HEK293 (cell line): ENCODE data around the gene FAM171A2.

Source experiments
- CTCF ChIA-PET: fragments of 350-600 bp; formaldehyde crosslinking; extraction: SDS; loops from one replicate; lab custom pipeline; 2021; ENCODE audit warnings: antibody characterized with exemption; lab: Yijun Ruan, JAX
- POLR2A ChIA-PET: fragments of 300-600 bp; formaldehyde crosslinking; extraction: SDS; loops from one replicate; lab custom pipeline; 2020; ENCODE audit warnings: antibody characterized with exemption, inconsistent platforms; lab: Yijun Ruan, JAX
- H3K27ac ChIP-seq: fragments of 200-500 bp; sonication (Bioruptor generic); 2 replicates; pipeline ENCODE4 v1.5.1; 2014; ENCODE audit warnings: low read depth, low read length, control low read depth, inconsistent platforms; ENCODE audit errors: extremely low read depth
- H3K36me3 ChIP-seq, 2 experiments: fragments of 200-500 bp in 1 of 2; sonication (Bioruptor generic) in 1 of 2; 1 replicate in 1 of 2; 2 replicates in 1 of 2; pipeline ENCODE4 v1.5.1; 2014 to 2017; ENCODE audit warnings: inconsistent platforms in 2 of 2, low read length in 2 of 2; ENCODE audit not compliant: control insufficient read depth in 2 of 2, insufficient read depth in 1 of 2
- H3K4me1 ChIP-seq: fragments of 200-500 bp; sonication (Bioruptor generic); 2 replicates; pipeline ENCODE4 v1.5.1; 2014; ENCODE audit warnings: mild to moderate bottlenecking, low read length, inconsistent platforms; ENCODE audit not compliant: control insufficient read depth, insufficient read depth
- H3K4me3 ChIP-seq: 2 replicates; pipeline ENCODE4 v1.5.1; 2011; ENCODE audit warnings: low read depth, mild to moderate bottlenecking, control low read depth, low read length, moderate library complexity
- H3K9me3 ChIP-seq: fragments of 200-500 bp; sonication (Bioruptor generic); 2 replicates; pipeline ENCODE4 v1.5.1; 2014; ENCODE audit warnings: low read depth, low read length, inconsistent platforms; ENCODE audit not compliant: control insufficient read depth, insufficient read depth
- FEZF1 ChIP-seq: fragments of 450-650 bp; formaldehyde crosslinking; IDR thresholded peaks from 2 replicates; pipeline ENCODE4 v1.5.1; 2016; ENCODE audit warnings: missing biosample characterization, missing genetic modification characterization
- GLIS1 ChIP-seq: fragments of 450-650 bp; formaldehyde crosslinking; IDR thresholded peaks from 2 replicates; pipeline ENCODE4 v1.5.1; 2016; ENCODE audit warnings: missing biosample characterization, missing genetic modification characterization
- KLF10 ChIP-seq: fragments of 450-650 bp; IDR thresholded peaks from 2 replicates; pipeline ENCODE4 v1.5.1; 2018; ENCODE audit warnings: missing biosample characterization, mild to moderate bottlenecking, missing genetic modification characterization
- KLF17 ChIP-seq: fragments of 450-650 bp; formaldehyde crosslinking; IDR thresholded peaks from 2 replicates; pipeline ENCODE4 v1.5.1; 2016; ENCODE audit warnings: missing biosample characterization, missing genetic modification characterization
- KLF8 ChIP-seq: fragments of 450-650 bp; formaldehyde crosslinking; IDR thresholded peaks from 2 replicates; pipeline ENCODE4 v1.5.1; 2016; ENCODE audit warnings: missing biosample characterization, missing genetic modification characterization
- SP2 ChIP-seq: fragments of 450-650 bp; formaldehyde crosslinking; IDR thresholded peaks from 2 replicates; pipeline ENCODE4 v1.5.1; 2016; ENCODE audit warnings: missing biosample characterization, missing genetic modification characterization
- WT1 ChIP-seq: fragments of 450-650 bp; formaldehyde crosslinking; IDR thresholded peaks from 2 replicates; pipeline ENCODE4 v1.5.1; 2016; ENCODE audit warnings: missing biosample characterization, missing genetic modification characterization
- ZBTB6 ChIP-seq: fragments of 450-650 bp; formaldehyde crosslinking; IDR thresholded peaks from 2 replicates; pipeline ENCODE4 v1.5.1; 2017; ENCODE audit warnings: missing biosample characterization, missing genetic modification characterization
- ZFHX2 ChIP-seq: fragments of 450-650 bp; formaldehyde crosslinking; conservative IDR thresholded peaks from 2 replicates; pipeline ENCODE4 v1.5.1; 2016; ENCODE audit warnings: missing biosample characterization, missing genetic modification characterization
- ZNF184 ChIP-seq: fragments of 450-650 bp; IDR thresholded peaks from 2 replicates; pipeline ENCODE4 v1.5.1; 2018; ENCODE audit warnings: missing biosample characterization, mild to moderate bottlenecking, missing genetic modification characterization
- ZNF302 ChIP-seq: fragments of 450-650 bp; formaldehyde crosslinking; IDR thresholded peaks from 2 replicates; pipeline ENCODE4 v1.5.1; 2016; ENCODE audit warnings: missing biosample characterization, missing genetic modification characterization, low read depth
- ZNF366 ChIP-seq: fragments of 450-650 bp; formaldehyde crosslinking; conservative IDR thresholded peaks from 2 replicates; pipeline ENCODE4 v1.5.1; 2016; ENCODE audit warnings: missing biosample characterization, missing genetic modification characterization
- ZNF394 ChIP-seq: fragments of 450-650 bp; formaldehyde crosslinking; IDR thresholded peaks from 2 replicates; pipeline ENCODE4 v1.5.1; 2016; ENCODE audit warnings: missing biosample characterization, missing genetic modification characterization, mild to moderate bottlenecking, moderate library complexity, borderline replicate concordance
- ZNF426 ChIP-seq: fragments of 450-650 bp; formaldehyde crosslinking; IDR thresholded peaks from 2 replicates; pipeline ENCODE4 v1.5.1; 2017; ENCODE audit warnings: missing biosample characterization, missing genetic modification characterization, mild to moderate bottlenecking, inconsistent platforms, moderate library complexity
- ZNF513 ChIP-seq: fragments of 450-650 bp; IDR thresholded peaks from 2 replicates; pipeline ENCODE4 v1.5.1; 2018; ENCODE audit warnings: missing biosample characterization, missing genetic modification characterization
- ZNF561 ChIP-seq: fragments of 450-650 bp; IDR thresholded peaks from 2 replicates; pipeline ENCODE4 v1.5.1; 2018; ENCODE audit warnings: missing biosample characterization, missing genetic modification characterization, borderline replicate concordance
- ZNF629 ChIP-seq: fragments of 450-650 bp; formaldehyde crosslinking; IDR thresholded peaks from 2 replicates; pipeline ENCODE4 v1.5.1; 2017; ENCODE audit warnings: missing biosample characterization, missing genetic modification characterization
- ZNF654 ChIP-seq: fragments of 450-650 bp; formaldehyde crosslinking; IDR thresholded peaks from 2 replicates; pipeline ENCODE4 v1.5.1; 2016; ENCODE audit warnings: low read depth, missing biosample characterization, missing genetic modification characterization
- ZNF791 ChIP-seq: fragments of 450-650 bp; formaldehyde crosslinking; IDR thresholded peaks from 2 replicates; pipeline ENCODE4 v1.5.1; 2016; ENCODE audit warnings: missing biosample characterization, missing genetic modification characterization
- TF ChIP-seq, protein P1 (sequence below): fragments of 450-650 bp; formaldehyde crosslinking; IDR thresholded peaks from 2 replicates; pipeline ENCODE4 v1.5.1; 2016; ENCODE audit warnings: missing biosample characterization, missing genetic modification characterization
- TF ChIP-seq, protein P2 (sequence below): fragments of 450-650 bp; formaldehyde crosslinking; IDR thresholded peaks from 2 replicates; pipeline ENCODE4 v1.5.1; 2016; ENCODE audit warnings: missing biosample characterization, missing genetic modification characterization
- TF ChIP-seq, protein P3 (sequence below): fragments of 450-650 bp; formaldehyde crosslinking; IDR thresholded peaks from 2 replicates; pipeline ENCODE4 v1.5.1; 2016; ENCODE audit warnings: missing biosample characterization, missing genetic modification characterization
- TF ChIP-seq, protein P4 (sequence below): sonication (generic); formaldehyde crosslinking; IDR thresholded peaks from 2 replicates; pipeline ENCODE4 v1.8.1; 2022; ENCODE audit warnings: mild to moderate bottlenecking, moderate library complexity, missing genetic modification reagents

Gene FAM171A2

GRCh38 chr17:44345454-44346026 lies 18.1 kb downstream of the FAM171A2 start (continued):
- TF ChIP-seq, protein P1, sequence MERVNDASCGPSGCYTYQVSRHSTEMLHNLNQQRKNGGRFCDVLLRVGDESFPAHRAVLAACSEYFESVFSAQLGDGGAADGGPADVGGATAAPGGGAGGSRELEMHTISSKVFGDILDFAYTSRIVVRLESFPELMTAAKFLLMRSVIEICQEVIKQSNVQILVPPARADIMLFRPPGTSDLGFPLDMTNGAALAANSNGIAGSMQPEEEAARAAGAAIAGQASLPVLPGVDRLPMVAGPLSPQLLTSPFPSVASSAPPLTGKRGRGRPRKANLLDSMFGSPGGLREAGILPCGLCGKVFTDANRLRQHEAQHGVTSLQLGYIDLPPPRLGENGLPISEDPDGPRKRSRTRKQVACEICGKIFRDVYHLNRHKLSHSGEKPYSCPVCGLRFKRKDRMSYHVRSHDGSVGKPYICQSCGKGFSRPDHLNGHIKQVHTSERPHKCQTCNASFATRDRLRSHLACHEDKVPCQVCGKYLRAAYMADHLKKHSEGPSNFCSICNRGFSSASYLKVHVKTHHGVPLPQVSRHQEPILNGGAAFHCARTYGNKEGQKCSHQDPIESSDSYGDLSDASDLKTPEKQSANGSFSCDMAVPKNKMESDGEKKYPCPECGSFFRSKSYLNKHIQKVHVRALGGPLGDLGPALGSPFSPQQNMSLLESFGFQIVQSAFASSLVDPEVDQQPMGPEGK (tag by site-specific recombination) = 0 out of 2 replicates have a peak, but pooled peaks have one; percentile 0
- 0 out of 2 replicates have a peak, but pooled peaks have one; percentile 12 for TF ChIP-seq ZNF791 (tag by site-specific recombination)
- TF ChIP-seq ZNF302 (tag by site-specific recombination) = no peak
- TF ChIP-seq FEZF1 = peak; percentile 50
- 0 out of 2 replicates have a peak, but pooled peaks have one; percentile 4 for TF ChIP-seq GLIS1
- TF ChIP-seq ZNF366 = 0 out of 2 replicates have a peak, but pooled peaks have one; percentile 7
- TF ChIP-seq SP2 (tag by site-specific recombination) = peak; percentile 6; the same call in 1 of the 2 replicates
- TF ChIP-seq KLF10 (tag by site-specific recombination) = no peak
- no peak for TF ChIP-seq ZNF426 (tag by site-specific recombination)
- peak; percentile 67 for TF ChIP-seq ZNF654 (tag by site-specific recombination)
- TF ChIP-seq ZBTB6 = no peak
- TF ChIP-seq ZFHX2 = 0 out of 2 replicates have a peak, but pooled peaks have one; percentile 15
- TF ChIP-seq, all 188 proteins: peak for 15

- Histone ChIP-seq H3K36me3 (peaks cover 0 to 15% of the 10 kb centered on the region in 2 experiments; a peak in 1 of 3 replicates), H3K9me3 (no peaks in the 10 kb centered on the region), H3K4me1 (no peaks in the 10 kb centered on the region), H3K27ac (peak within 1 kb of the TSS; percentile 40; the same call in 1 of the 2 replicates), H3K4me3 (peak within 1 kb of the TSS; percentile 82)
- CTCF ChIA-PET = interaction anchor here (0.6 to 3.3 kb wide), 24 partner anchors 9 to 714 kb away, joined by 3 to 27 read pairs (median 4); partner anchors contain the start of genes FAM171A2, G6PC3 and SLC25A39
- POLR2A ChIA-PET = interaction anchor here (0.5 to 2.5 kb wide), 20 partner anchors 10 to 221 kb away, joined by 3 to 23 read pairs (median 4); partner anchors contain the start of genes FAM171A2, FZD2, GPATCH8 and HDAC5
- peak; percentile 55; the same call in 1 of the 2 replicates for TF ChIP-seq KLF17 (tag by site-specific recombination)
- TF ChIP-seq ZNF629 (tag by site-specific recombination) = peak; percentile 78
- TF ChIP-seq ZNF513 (tag by site-specific recombination) = peak; percentile 50; the same call in 1 of the 2 replicates
- peak; percentile 81; the same call in 1 of the 2 replicates for TF ChIP-seq ZNF561
- peak; percentile 9; the same call in 1 of the 2 replicates for TF ChIP-seq ZNF394 (tag by site-specific recombination)
- TF ChIP-seq, protein P2, sequence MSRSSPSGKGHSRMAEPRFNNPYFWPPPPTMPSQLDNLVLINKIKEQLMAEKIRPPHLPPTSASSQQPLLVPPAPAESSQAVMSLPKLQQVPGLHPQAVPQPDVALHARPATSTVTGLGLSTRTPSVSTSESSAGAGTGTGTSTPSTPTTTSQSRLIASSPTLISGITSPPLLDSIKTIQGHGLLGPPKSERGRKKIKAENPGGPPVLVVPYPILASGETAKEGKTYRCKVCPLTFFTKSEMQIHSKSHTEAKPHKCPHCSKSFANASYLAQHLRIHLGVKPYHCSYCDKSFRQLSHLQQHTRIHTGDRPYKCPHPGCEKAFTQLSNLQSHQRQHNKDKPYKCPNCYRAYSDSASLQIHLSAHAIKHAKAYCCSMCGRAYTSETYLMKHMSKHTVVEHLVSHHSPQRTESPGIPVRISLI (tag by site-specific recombination) = no peak
- 0 out of 2 replicates have a peak, but pooled peaks have one; percentile 10 for TF ChIP-seq WT1 (tag by site-specific recombination)
- TF ChIP-seq, protein P3, sequence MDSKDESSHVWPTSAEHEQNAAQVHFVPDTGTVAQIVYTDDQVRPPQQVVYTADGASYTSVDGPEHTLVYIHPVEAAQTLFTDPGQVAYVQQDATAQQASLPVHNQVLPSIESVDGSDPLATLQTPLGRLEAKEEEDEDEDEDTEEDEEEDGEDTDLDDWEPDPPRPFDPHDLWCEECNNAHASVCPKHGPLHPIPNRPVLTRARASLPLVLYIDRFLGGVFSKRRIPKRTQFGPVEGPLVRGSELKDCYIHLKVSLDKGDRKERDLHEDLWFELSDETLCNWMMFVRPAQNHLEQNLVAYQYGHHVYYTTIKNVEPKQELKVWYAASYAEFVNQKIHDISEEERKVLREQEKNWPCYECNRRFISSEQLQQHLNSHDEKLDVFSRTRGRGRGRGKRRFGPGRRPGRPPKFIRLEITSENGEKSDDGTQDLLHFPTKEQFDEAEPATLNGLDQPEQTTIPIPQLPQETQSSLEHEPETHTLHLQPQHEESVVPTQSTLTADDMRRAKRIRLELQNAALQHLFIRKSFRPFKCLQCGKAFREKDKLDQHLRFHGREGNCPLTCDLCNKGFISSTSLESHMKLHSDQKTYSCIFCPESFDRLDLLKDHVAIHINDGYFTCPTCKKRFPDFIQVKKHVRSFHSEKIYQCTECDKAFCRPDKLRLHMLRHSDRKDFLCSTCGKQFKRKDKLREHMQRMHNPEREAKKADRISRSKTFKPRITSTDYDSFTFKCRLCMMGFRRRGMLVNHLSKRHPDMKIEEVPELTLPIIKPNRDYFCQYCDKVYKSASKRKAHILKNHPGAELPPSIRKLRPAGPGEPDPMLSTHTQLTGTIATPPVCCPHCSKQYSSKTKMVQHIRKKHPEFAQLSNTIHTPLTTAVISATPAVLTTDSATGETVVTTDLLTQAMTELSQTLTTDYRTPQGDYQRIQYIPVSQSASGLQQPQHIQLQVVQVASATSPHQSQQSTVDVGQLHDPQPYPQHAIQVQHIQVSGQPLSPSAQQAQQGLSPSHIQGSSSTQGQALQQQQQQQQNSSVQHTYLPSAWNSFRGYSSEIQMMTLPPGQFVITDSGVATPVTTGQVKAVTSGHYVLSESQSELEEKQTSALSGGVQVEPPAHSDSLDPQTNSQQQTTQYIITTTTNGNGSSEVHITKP (tag by site-specific recombination) = peak; percentile 24; the same call in 1 of the 2 replicates
- TF ChIP-seq KLF8 (tag by site-specific recombination) = peak; percentile 96
- TF ChIP-seq, protein P4, sequence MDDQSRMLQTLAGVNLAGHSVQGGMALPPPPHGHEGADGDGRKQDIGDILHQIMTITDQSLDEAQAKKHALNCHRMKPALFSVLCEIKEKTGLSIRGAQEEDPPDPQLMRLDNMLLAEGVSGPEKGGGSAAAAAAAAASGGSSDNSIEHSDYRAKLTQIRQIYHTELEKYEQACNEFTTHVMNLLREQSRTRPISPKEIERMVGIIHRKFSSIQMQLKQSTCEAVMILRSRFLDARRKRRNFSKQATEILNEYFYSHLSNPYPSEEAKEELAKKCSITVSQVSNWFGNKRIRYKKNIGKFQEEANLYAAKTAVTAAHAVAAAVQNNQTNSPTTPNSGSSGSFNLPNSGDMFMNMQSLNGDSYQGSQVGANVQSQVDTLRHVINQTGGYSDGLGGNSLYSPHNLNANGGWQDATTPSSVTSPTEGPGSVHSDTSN (CRISPR knock-in tag) = no peak
- no peak for TF ChIP-seq ZNF184 (tag by site-specific recombination)
- no peak for TF ChIP-seq ZNF654 (tag by site-specific recombination)
Observed at GRCh38 chr17:44344939-44345453, 18.7 kb downstream of the FAM171A2 start, which contains the start of gene GRN. GRN (plus strand) TSS chr17:44345302; CDS start chr17:44349165, 3,863 bp downstream.
